HL-60/S4 (cell line): Measurements from ENCODE around the gene FBXO47.
"Not testable (repeated sequence)": the region's sequence is repeated elsewhere in the genome, so short reads cannot be mapped to it uniquely, and the experiment has no call there.

Source experiments
- in situ Hi-C: fragments of 300-500 bp; cut with MboI; formaldehyde crosslinking; loops from 2 replicates; pipeline ENCODE4 v1.14.3; 2022; ENCODE audit warnings: low sequenced_read_pairs

FBXO47 gene

DNA sequence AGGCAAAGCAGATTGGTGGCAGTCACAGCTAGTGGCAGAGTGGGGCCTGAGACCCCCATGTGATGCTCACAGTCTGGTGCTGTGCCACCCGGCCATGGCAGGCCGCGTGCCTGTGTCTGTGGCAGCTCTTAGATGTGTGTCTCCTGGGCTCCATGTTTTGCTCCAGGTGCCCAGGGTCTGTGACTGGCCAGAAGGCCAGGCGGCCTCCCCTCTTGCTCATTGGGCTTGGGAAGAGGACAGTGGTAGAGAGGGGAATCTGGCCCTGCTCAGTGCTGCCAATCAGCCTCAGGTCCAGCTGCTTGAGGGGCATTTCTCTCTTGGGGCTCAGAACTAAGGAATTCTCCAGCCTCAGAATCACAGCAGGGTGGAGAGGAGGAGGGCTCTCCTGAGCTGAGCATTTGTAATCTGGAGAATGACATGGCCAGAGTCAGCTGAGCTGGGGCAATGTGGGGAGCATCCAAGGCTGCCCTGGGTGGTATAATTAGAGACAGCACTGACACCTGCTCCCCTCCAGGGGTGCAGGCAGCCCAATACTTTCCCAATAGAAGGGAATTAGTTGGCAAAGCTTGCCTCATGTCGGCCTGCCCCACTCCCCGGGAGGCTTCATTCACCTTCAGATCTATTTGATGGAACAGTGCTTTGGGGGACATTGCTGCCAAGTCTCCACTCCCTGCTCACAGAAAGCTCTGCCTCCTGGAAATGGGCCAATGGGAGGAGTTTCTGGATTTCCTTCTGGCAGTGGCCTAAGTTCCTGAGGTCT is 44.5 kb downstream of the FBXO47 start:
- in situ Hi-C loops, result no loop called here

DNA sequence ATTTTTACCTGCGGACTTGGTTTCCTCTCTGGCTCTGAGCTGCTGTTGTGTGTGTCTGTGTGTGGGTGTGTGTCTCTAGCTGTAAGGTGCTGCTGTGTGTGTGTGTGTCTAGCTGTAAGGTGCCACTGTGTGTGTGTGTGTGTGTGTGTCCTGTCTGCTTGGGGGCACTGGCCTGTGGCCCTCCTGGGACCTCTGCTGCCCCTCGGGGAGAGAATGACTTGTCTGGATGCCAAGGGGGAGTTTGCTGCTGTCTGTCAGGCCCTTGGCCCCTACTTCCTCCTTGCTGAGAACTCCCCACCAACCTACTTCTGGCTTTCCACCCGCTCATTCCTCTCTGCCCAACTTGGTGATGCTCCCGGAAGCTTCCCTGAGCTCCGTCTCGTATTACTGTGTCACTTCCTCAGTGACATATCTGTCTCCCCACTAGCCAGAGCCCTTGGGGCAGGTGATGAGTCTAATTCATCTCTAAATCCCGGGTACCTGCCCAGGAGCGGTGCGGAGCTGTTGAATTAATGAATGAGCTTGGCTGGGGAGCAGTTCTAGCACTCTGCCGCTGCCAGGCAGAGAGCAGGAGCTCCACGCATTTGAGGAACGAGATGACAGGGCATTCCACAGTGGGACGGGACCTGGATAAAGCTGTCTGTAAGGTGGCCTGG is 45.3 kb downstream of the FBXO47 start:
- in situ Hi-C loops, result no loop called here

GRCh38 chr17:38920374-38921291 is 46.6 kb downstream of the FBXO47 start:
- in situ Hi-C loops, result no loop called here

- in situ Hi-C loops, result no loop called here
Measured at GRCh38 chr17:38919316-38920078, 47.7 kb downstream of the FBXO47 start.

- in situ Hi-C loops, result no loop called here
Measured at GRCh38 chr17:38918916-38919315, 48.3 kb downstream of the FBXO47 start.

DNA sequence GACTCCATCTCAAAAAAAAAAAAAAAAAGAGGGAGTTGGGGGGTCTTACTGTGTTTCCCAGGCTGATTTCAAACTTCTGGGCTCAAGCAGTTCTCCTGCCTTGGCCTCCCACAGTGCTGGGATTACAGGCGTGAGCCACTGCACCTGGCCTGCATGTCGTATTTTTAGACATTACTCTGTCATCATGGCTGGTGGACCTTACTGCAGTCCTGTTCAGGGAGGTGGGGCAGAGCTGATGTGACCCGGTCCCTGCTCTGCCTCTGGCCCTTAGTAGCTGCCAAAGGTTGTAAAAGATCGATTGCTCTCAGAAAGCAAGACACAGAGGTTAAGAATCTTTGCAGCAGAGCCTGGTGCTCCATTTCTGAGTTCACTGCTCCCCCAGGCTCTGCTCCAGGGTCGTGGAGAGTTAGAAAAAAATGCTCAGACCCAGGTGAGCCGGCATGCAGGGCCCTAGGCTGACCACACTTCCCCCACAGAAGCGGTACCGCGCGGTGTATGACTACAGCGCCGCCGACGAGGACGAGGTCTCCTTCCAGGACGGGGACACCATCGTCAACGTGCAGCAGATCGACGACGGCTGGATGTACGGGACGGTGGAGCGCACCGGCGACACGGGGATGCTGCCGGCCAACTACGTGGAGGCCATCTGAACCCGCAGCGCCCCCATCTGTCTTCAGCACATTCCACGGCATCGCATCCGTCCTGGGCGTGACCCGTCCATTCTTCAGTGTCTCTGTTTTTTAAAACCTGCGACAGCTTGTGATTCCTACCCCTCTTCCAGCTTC is 48.9 kb downstream of the FBXO47 start:
- in situ Hi-C loops, result no loop called here

DNA sequence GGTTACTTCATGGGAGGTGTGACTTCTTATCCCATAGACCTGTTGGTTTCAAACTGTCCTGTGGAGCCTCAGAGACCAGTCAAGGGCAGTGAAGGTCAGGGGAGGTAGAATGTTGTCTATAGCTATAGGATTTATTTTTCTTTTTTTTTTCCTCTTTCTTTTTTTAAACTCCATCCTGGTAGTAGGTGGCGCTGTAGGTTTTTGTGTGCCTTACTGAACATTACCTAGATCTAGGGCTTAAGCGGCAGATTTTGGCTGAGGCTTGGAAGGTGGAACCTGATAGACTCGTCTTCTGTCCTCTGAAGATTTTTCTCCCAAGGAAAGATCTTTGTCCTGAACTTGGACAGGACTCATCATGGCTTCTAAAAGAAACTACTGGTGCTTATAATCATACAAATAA is 49.9 kb downstream of the FBXO47 start:
- in situ Hi-C loops, result no loop called here

- in situ Hi-C loops, result no loop called here
Measured at GRCh38 chr17:38916771-38917170, 50.4 kb downstream of the FBXO47 start.

DNA sequence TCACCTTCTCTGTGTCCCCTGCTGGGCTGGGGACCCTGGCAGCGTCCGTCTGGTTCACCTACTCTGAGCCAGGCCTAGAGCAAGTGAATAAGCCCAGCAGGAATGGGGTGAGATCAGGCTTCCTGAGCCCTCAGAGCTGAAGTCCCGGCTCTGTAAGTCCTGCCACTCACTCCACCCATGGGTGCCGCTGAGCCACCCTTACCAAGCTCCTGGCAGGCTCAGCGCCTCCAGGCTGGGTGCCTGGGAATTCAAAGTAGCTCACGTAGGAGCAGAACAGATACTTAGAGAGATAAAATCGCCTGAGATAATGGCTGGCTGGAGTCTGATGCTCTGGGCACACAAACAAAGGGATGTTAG is 51.6 kb downstream of the FBXO47 start:
- in situ Hi-C loops, result no loop called here

GRCh38 chr17:38914741-38915638 is 52.2 kb downstream of the FBXO47 start:
- in situ Hi-C loops, result no loop called here

DNA sequence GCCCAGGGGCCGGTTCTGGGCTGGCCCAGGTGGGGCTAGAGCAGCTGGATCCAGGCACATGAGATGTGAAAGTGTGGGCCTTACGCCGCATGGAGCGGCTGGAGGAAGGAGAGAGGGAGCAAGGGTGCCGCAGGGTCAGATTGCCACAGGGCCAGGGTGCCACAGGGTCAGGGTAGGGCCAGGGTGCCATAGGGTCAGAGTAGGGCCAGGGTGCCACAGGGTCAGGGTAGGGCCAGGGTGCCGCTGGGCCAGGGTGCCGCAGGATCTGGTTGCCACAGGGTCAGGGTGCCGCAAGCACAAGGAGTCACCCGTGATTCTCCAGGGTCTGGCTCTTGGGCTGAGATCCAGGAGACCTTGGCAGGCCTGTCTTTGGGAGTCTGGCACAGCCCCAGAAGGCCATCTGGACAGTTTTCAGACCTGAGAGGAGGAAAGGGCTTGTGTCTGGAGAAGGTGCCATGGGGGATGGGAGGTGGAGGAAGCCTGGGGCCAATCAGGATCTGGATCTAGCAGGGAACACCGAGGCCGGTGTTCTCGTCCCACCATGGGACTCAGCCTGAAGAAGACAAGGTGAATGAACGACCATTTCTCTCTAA is 54.9 kb downstream of the FBXO47 start:
- in situ Hi-C loops, result no loop called here

DNA sequence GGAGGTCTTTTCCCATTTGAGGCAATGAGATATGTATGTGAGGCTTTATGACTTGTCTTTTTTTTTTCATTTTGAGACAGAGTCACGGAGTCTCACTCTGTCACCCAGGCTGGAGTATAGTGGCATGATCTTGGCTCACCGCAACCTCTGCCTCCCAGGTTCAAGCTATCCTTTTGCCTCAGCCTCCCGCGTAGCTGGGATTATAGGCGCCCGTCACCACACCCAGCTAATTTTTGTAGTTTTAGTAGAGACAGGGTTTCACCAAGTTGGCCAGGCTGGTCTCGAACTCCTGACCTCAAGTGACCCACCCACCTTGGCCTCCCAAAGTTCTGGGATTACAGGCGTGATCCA is 55.5 kb downstream of the FBXO47 start:
- in situ Hi-C loops, result not testable (repeated sequence)

DNA sequence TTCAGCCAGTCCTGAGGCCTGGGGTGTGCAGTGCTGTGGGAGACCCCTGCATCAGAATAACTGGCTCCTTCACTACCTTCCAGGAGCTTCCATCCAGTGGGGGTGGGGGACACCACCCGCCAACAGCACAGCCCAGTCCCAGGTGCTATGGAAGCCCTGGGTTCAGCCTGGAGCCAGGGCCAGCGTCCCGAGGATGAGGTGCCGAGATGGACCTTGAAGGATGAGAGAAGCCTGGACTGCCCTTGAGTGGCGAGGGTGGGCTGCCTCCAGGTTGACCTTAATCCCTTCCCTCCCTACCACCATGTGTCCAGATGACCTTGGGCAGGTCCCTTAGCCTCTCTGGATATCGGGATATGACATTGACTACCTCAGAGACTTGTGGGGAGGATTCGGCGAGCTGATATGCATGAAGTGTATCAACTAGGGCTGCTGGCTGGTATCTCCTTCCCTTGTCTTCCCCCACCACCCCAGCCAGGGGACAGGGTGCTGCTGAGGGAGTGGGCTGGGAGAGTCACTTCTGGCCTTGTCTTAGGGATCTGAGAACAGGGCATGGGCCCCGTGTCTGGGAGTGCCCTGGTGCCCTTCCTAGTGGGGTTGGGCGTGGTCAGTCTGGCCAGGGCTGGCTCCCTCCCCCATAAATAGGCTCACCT is 56.0 kb downstream of the FBXO47 start:
- in situ Hi-C loops, result no loop called here

- in situ Hi-C loops, result no loop called here
Measured at GRCh38 chr17:38910325-38910724, 56.9 kb downstream of the FBXO47 start.

GRCh38 chr17:38908676-38909181 is 58.5 kb downstream of the FBXO47 start:
- in situ Hi-C loops, result no loop called here

DNA sequence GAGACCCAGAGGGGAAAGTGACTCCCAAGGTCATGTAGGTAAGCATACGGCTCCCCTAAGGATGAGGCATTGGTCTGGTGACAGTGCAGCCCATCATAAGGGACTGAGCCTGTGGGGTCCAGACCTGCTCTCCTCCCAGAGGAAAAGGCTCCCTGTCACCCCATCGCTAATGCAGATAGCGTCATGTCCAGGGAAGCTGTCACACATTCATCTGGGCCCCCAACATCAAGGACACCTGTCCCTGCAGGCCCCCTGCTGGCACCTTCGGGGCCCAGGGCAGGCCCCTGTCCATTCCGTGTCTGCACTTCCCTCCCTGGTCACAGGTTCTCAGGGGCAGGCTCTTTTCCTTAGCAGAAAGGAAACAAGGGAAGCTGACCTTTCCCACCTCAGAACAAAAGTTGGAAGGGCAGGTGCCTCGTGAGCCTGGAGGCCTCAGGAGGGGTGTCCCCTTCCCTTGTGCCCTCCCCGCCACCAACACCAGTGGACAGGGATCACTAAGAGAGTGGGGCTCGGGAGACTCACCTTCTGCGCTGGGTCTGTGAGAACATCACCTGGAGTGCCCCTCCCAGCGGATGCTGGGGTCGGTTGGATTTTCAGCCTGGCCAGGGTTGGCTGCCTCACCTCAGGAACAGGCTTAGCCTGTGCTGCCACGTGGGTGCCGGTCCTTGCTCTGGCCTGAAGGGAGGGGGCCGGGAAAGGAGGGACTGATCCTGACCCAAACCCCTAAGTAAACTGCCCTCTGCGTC is 59.1 kb downstream of the FBXO47 start:
- in situ Hi-C loops, result no loop called here

GRCh38 chr17:38906460-38907228 is 60.6 kb downstream of the FBXO47 start:
- in situ Hi-C loops, result no loop called here
